ENCODE results near the gene ITLN1.

ITLN1 gene

DNA sequence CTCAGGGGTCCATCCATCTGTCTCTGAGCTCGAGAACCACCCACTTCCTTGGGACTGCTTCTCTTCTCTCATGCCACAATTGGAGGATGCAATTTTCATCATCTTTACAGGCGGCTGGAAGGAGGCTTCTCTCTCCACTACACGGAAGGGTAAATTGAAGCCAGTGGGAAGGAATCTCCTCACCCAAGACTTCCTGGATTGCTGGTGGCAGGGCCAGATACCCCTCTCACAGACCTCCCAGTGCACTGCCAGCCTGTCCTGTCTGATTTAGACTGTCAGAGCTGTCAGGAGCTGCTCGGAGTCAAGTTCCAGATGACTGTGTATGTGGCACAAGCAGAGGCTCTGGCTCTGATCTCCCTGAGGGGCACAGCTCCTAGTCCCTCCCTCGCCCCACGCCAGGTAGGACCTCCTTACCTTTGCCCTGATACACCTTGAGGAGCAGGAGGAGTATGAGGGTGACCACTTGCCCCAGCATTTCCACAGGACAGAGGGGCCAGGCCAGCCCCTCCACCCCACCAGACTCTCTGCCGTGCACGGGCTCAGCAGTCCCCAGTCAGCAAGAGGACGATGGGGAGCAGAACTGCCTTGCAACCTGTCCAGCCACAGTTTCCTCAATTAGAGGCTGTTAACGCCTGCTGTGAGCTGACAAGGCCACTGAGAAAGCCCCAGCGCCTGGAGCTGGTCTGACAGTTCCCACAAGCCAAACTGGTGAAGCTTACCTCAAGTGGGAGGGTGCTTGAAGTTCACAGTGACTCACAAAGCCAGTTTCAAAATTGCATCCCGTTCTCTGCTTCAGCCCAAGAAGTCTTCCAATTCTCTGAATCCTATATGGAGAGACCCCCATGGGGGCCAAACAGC is 22.5 kb downstream of the ITLN1 start, which contains the start of gene CD244:
Gene CD244 (minus strand): TSS at position 685 of the 858 bp plus-strand sequence. CDS start 210 bp downstream, at position 475.
- no peak within 1 kb of the TSS for H3K4me3 ChIP-seq
- DNase-seq (ENCODE audit: low spot score): no peak
- peak within 1 kb of the TSS in 1 of 2 donors; percentile 62 for H3K27ac ChIP-seq
- TF ChIP-seq, protein P1, sequence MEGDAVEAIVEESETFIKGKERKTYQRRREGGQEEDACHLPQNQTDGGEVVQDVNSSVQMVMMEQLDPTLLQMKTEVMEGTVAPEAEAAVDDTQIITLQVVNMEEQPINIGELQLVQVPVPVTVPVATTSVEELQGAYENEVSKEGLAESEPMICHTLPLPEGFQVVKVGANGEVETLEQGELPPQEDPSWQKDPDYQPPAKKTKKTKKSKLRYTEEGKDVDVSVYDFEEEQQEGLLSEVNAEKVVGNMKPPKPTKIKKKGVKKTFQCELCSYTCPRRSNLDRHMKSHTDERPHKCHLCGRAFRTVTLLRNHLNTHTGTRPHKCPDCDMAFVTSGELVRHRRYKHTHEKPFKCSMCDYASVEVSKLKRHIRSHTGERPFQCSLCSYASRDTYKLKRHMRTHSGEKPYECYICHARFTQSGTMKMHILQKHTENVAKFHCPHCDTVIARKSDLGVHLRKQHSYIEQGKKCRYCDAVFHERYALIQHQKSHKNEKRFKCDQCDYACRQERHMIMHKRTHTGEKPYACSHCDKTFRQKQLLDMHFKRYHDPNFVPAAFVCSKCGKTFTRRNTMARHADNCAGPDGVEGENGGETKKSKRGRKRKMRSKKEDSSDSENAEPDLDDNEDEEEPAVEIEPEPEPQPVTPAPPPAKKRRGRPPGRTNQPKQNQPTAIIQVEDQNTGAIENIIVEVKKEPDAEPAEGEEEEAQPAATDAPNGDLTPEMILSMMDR (IDR thresholded peaks at IDR 0.05): no peak

DNA sequence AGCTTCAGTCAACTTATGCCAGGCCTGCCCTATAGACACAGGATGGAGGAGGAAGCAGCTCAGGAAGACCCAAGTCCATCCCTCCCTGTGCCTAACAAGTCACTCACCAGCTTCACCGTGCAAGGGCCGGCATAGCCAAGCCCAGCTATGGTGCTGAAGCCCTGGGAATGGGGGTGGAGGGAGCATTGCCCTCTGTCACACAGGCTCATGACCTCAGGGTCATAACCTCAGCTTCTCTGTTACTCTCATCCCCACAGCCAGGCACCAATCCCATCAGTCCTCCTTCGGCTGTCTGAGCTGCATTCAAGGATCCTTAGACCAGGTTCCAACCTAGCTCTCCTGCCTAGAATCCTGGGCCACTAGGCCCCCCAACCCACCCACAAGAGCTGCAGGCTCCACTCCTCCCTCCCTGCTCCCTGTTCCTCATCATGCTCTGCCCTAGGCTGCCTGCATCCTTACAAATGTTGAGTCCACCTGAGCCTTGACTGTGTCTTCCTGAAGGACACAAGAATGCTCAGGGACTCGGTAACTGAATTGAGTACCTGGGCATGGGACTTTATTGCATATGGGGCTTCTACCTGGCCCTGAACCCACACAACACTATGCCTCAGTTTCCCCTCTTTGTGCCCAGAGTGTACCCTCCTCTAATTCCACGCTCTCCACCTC is 24.0 kb downstream of the ITLN1 start:
- Histone ChIP-seq H3K27ac (no peak overlapping the region), H3K4me3 (no peak overlapping the region)
- TF ChIP-seq, protein P1 (IDR thresholded peaks at IDR 0.05): no peak
- DNase-seq (ENCODE audit: low spot score): no peak

DNA sequence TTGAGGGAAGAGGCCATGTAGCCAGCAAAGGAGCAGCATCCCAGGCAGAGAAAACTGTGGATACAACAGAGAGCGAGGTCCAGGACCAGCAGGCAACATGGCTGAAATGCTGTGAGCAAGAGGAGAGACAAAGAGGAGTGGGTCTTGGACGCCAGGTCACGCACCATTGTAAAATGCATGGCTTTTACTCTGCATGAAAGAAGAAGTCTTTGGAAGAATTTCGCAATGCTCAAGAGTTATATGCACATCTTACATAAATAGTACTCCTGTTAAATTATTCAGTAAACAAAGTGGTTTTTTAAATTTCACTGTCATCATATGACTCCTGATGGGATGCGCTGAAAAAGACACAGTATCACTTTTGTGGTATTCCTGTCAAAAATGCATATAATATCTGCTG is 25.8 kb downstream of the ITLN1 start:
- no peak for DNase-seq (ENCODE audit: low spot score)
- Histone ChIP-seq H3K4me3 (no peak overlapping the region), H3K27ac (no peak overlapping the region)
- TF ChIP-seq, protein P1 (IDR thresholded peaks at IDR 0.05): no peak

DNA sequence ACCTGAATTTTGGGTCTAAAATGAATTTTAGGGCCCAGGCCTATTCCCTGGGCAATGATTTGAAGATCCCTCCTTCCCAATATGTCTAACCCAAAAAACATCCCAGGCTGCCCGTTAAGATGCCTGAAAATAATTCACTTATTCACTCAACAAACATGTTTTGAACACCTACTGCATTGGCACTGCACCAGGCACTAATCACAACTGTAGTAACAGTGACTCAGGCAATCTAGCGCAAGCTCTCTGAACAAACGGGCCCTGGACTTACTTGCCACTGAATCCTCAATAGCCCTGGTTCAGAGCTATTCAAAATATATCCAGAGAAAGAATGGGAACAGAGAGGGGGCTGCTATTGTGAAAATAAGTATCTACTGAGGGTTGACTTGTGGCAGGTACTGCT is 26.5 kb downstream of the ITLN1 start:
- TF ChIP-seq, protein P1 (IDR thresholded peaks at IDR 0.05): no peak
- no peak for DNase-seq (ENCODE audit: low spot score)

DNA sequence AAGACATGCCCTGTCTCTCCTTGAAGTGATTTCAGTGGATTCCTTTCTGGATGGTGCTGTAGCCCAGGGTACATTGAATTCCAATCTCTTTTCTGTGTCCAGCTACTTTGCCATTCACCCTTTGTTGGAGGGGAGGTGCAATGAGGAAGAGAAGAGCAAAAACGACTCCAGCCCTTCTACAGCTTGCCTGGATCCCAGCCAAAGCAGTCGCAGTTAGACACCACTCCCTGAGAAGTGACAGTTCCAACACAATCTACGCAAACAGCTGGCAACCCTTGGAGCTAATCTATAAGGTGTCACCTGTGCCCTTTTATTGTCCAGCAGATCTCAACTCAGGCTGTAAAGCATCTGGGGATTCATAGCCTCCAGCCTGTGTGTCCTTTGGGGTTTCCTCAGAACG is 26.9 kb downstream of the ITLN1 start:
- TF ChIP-seq, protein P1 (IDR thresholded peaks at IDR 0.05): no peak
- DNase-seq (ENCODE audit: low spot score): no peak
- H3K27ac ChIP-seq: no peak overlapping the region
- H3K4me3 ChIP-seq: no peak overlapping the region

More for the DNA sequence above, 26.5 kb downstream of the ITLN1 start:
- no peak overlapping the region for H3K27ac ChIP-seq
- H3K4me3 ChIP-seq: no peak overlapping the region

DNA sequence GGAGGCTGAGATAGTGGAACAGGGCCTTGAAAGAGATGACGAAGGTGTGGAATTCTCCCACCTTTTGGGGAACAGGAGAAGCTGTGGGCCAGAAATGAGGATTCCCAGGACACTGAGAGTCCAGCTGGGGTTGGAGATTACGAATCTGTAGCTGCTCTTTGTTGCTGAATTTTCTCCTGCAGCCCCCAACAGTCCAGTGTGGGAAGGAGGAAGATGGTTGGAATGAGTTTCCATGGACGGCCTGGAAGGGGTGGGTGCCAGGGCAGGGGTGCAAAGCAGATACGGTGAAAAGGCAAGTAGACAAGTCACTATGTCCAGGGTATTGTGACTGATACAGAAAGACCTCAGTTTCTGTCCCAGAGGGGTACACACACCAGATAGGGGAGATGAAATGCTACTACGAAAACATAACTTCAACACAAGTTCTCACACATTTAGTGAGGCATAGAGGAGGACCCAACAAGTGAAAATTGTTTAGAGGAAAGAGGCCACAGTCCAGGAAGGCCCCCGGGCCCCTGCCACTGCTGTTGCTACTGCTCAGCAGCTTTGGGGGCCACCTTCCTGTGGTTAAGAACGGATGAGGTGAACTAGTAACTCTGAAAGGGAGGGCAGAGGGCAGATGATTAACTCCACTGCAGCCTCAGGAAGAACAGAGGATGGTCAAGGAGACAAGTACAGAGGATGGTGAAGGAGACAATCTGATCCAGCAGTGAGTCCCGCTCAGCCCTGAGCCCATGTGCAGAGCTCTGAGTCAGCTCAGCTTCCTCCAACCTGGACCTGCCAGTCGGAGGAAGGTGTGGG is 29.6 kb downstream of the ITLN1 start:
- TF ChIP-seq, protein P1 (IDR thresholded peaks at IDR 0.05): no peak
- no peak for DNase-seq (ENCODE audit: low spot score)
- H3K27ac ChIP-seq: no peak overlapping the region
- no peak overlapping the region for H3K4me3 ChIP-seq
